ENCODE measurements around the gene DYNLRB1. TPM values are rescaled to one million over a fixed set of nuclear protein-coding genes. Genes with fewer than 3 reads are reported as not detected.

DYNLRB1 gene
- total and polyA plus RNA-seq, 5 experiments from 2014 or later: 60.1 to 275 (median 216) TPM

DNA sequence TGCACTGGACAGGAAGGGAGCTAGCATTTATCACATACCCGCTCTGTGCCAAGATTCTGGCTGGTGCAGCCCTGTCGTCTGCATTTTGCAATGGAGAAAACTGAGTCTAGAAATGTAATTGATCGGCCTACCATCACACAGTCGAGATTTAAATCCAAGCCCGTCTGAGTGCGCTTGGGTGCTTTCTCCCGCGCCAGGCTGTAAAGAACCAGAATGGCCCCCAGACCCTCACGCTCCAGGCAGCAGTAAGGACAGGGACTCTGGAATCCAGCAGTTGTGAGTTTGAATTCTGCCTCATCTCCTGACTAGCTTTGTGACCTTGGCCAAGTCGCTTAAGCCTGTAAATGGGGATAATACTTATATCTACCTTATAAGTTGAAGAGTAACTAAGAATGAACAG lies 10.8 kb downstream of the DYNLRB1 start:
- Mint-ChIP-seq H3K9me3 (no peaks in the 10 kb centered on the region), H3K27me3 (no peaks in the 10 kb centered on the region), H3K36me3 (peaks cover 0 to 72% (median 5%) of the 10 kb centered on the region in 3 donors), H3K4me3 (no peak overlapping the region), H3K4me1 (peaks cover 20 to 49% (median 38%) of the 10 kb centered on the region in 4 donors), H3K27ac (peak overlapping the region in 1 of 10 donors; percentile 62)
- POLR2A ChIA-PET: no interaction called here
- DNase-seq (no peak), ATAC-seq (no peak)

- peaks cover 13 to 31% (median 21%) of the 10 kb centered on the region in 4 donors for H3K4me1 Mint-ChIP-seq
- H3K27me3 Mint-ChIP-seq: no peaks in the 10 kb centered on the region
- H3K4me3 Mint-ChIP-seq: no peak overlapping the region
- no peaks in the 10 kb centered on the region for H3K9me3 Mint-ChIP-seq
- POLR2A ChIA-PET: no interaction called here
- ATAC-seq (no peak), DNase-seq (no peak)
- H3K36me3 Mint-ChIP-seq: peaks cover 0 to 67% (median 3%) of the 10 kb centered on the region in 3 donors
- peak overlapping the region in 1 of 10 donors; percentile 28 for H3K27ac Mint-ChIP-seq
Measured at GRCh38 chr20:34528921-34529297, 12.7 kb downstream of the DYNLRB1 start.

- POLR2A ChIA-PET: no interaction called here
- H3K27ac Mint-ChIP-seq: peak overlapping the region in 1 of 10 donors; percentile 4
- peaks cover 0 to 71% (median 3%) of the 10 kb centered on the region in 3 donors for H3K36me3 Mint-ChIP-seq
- no peak for DNase-seq
- ATAC-seq: no peak
- no peaks in the 10 kb centered on the region for H3K27me3 Mint-ChIP-seq
- peak overlapping the region in 1 of 10 donors; percentile 34 for H3K4me3 Mint-ChIP-seq
- H3K9me3 Mint-ChIP-seq: no peaks in the 10 kb centered on the region
- H3K4me1 Mint-ChIP-seq: peaks cover 11 to 26% (median 18%) of the 10 kb centered on the region in 4 donors
Measured at GRCh38 chr20:34529742-34530141, 13.5 kb downstream of the DYNLRB1 start.

- H3K4me1 Mint-ChIP-seq: peaks cover 11 to 24% (median 17%) of the 10 kb centered on the region in 4 donors
- no peak for ATAC-seq
- POLR2A ChIA-PET: no interaction called here
- DNase-seq: no peak
- H3K27ac Mint-ChIP-seq: peak overlapping the region in 3 of 10 donors; percentile 63 to 80 (median 63)
- H3K27me3 Mint-ChIP-seq: no peaks in the 10 kb centered on the region
- H3K36me3 Mint-ChIP-seq: peaks cover 0 to 70% (median 3%) of the 10 kb centered on the region in 3 donors
- no peak overlapping the region for H3K4me3 Mint-ChIP-seq
- no peaks in the 10 kb centered on the region for H3K9me3 Mint-ChIP-seq
Measured at GRCh38 chr20:34530342-34530741, 14.1 kb downstream of the DYNLRB1 start.

GRCh38 chr20:34531608-34532265 lies 15.5 kb downstream of the DYNLRB1 start:
- ATAC-seq (no peak), DNase-seq (no peak)
- no peaks in the 10 kb centered on the region for H3K27me3 Mint-ChIP-seq
- POLR2A ChIA-PET: interaction anchor here (1.2 kb wide), 1 partner anchor 15 kb away, joined by 5 read pairs; the partner anchor contains the start of gene DYNLRB1
- no peak overlapping the region for H3K4me3 Mint-ChIP-seq
- H3K4me1 Mint-ChIP-seq: peaks cover 7 to 21% (median 13%) of the 10 kb centered on the region in 4 donors
- H3K36me3 Mint-ChIP-seq: peaks cover 0 to 69% (median 7%) of the 10 kb centered on the region in 3 donors
- no peaks in the 10 kb centered on the region for H3K9me3 Mint-ChIP-seq
- peak overlapping the region in 6 of 10 donors; percentile 10 to 82 (median 56) for H3K27ac Mint-ChIP-seq

DNA sequence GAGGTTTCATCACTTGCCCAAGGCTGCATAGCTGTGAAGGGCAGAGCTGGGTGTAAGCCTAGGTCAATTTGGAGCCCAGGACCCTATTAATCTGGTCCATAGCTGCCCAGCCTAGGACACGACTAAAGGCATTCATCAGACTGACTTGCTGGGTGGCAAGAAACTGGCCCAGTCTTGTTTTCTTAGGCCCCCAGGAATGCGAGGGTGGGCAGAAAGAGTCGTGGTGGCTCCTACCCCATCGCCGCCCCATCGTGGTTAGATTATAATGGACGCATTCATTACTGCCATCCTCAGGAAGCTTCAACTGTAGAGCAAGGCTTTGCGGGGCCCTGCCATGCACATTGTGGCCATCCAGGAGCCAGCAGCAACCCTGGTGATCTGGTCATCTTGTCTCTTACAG lies 16.1 kb downstream of the DYNLRB1 start:
- Mint-ChIP-seq H3K4me3 (no peak overlapping the region), H3K9me3 (no peaks in the 10 kb centered on the region), H3K27me3 (no peaks in the 10 kb centered on the region), H3K27ac (no peak overlapping the region), H3K4me1 (peaks cover 7 to 21% (median 13%) of the 10 kb centered on the region in 4 donors), H3K36me3 (peaks cover 0 to 69% (median 7%) of the 10 kb centered on the region in 3 donors)
- no peak for ATAC-seq
- no peak for DNase-seq
- POLR2A ChIA-PET: no interaction called here

- POLR2A ChIA-PET: no interaction called here
- H3K27ac Mint-ChIP-seq: no peak overlapping the region
- DNase-seq: no peak
- peaks cover 0 to 69% (median 4%) of the 10 kb centered on the region in 3 donors for H3K36me3 Mint-ChIP-seq
- ATAC-seq: no peak
- no peak overlapping the region for H3K4me3 Mint-ChIP-seq
- peaks cover 7 to 21% (median 13%) of the 10 kb centered on the region in 4 donors for H3K4me1 Mint-ChIP-seq
- H3K27me3 Mint-ChIP-seq: no peaks in the 10 kb centered on the region
- H3K9me3 Mint-ChIP-seq: no peaks in the 10 kb centered on the region
Measured at GRCh38 chr20:34532756-34533155, 16.5 kb downstream of the DYNLRB1 start.

DNA sequence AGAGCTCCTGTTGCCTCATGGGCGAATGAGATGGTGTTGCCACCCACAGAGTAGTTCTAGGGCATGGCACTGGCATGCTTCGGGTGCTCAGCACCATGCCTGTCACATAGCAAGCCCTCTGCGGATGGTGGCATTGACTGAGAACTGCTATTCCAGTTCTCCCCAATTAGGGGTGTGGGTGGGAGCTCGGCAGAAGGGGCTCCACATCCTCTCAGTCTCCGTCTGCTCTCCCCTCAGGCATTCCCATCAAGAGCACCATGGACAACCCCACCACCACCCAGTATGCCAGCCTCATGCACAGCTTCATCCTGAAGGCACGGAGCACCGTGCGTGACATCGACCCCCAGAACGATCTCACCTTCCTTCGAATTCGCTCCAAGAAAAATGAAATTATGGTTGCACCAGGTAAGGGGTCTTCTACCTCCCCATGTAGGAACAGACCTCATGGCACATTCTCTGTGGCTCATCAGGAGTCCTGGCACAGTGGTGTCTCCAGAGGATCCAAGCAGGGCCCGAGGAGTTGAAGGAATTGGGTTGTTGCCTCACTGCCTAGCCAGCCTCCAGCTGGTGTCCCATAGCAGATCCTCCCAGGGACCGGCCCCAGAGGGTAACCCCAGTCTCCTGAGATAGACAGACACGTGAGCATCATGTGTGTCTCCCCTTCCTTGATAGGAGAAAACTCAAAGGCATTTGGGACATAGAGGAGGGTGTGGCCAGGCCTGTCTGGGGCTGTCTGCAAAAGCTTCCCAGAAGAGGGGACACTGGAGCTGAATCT lies 18.4 kb downstream of the DYNLRB1 start:
- Mint-ChIP-seq H3K27me3 (no peaks in the 10 kb centered on the region), H3K4me3 (no peak overlapping the region), H3K36me3 (peaks cover 0 to 66% (median 4%) of the 10 kb centered on the region in 3 donors), H3K27ac (peak overlapping the region in 3 of 10 donors; percentile 31 to 69 (median 62)), H3K4me1 (peaks cover 7 to 14% (median 12%) of the 10 kb centered on the region in 4 donors), H3K9me3 (no peaks in the 10 kb centered on the region)
- POLR2A ChIA-PET: no interaction called here
- DNase-seq (no peak), ATAC-seq (no peak)

DNA sequence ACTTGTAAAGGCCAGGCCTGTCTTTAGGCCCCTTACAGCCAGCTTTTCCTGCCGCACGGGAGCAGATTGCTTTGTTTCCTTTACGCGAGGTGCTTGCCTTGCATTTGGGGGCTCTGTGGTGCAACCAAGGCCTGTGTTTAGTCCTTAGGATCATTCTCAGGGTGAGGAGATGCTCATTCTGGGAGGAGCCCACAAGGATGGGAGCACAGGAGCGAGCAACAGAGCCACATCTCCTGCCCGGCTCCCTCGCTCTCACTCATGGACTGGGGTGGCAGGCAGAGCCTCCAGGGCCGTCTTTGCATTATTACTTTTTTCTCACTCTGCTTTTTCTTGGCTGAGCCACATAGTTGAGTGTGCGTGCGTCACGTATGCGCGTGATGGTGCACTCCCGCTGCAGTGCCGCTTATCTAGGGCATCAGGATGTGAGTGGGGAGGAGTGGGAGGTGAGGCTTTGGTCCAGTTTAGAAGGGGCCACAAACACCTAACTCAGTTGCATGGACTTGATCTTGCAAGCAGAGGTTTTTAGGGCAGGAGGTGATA lies 19.1 kb downstream of the DYNLRB1 start:
- ATAC-seq: no peak
- Mint-ChIP-seq H3K36me3 (peaks cover 0 to 63% (median 6%) of the 10 kb centered on the region in 3 donors), H3K9me3 (no peaks in the 10 kb centered on the region), H3K27ac (peak overlapping the region in 2 of 10 donors; percentile 49 to 66), H3K4me1 (peaks cover 7 to 11% (median 9%) of the 10 kb centered on the region in 4 donors), H3K4me3 (no peak overlapping the region), H3K27me3 (no peaks in the 10 kb centered on the region)
- DNase-seq: no peak
- POLR2A ChIA-PET: no interaction called here

GRCh38 chr20:34535857-34536256 lies 19.6 kb downstream of the DYNLRB1 start:
- ATAC-seq: no peak
- no peak overlapping the region for H3K4me3 Mint-ChIP-seq
- H3K4me1 Mint-ChIP-seq: peaks cover 5 to 10% (median 6%) of the 10 kb centered on the region in 4 donors
- no peak for DNase-seq
- no peaks in the 10 kb centered on the region for H3K9me3 Mint-ChIP-seq
- no peaks in the 10 kb centered on the region for H3K27me3 Mint-ChIP-seq
- POLR2A ChIA-PET: interaction anchor here (0.7 kb wide), 1 partner anchor 168 kb away, joined by 4 read pairs; the partner anchor contains the start of gene TP53INP2
- H3K36me3 Mint-ChIP-seq: peaks cover 0 to 63% (median 11%) of the 10 kb centered on the region in 3 donors
- H3K27ac Mint-ChIP-seq: peak overlapping the region in 2 of 10 donors; percentile 21 to 28

GRCh38 chr20:34536798-34537394 lies 20.7 kb downstream of the DYNLRB1 start:
- H3K4me1 Mint-ChIP-seq: peaks cover 0 to 14% (median 0%) of the 10 kb centered on the region in 4 donors
- no peak overlapping the region for H3K4me3 Mint-ChIP-seq
- peaks cover 0 to 62% (median 11%) of the 10 kb centered on the region in 3 donors for H3K36me3 Mint-ChIP-seq
- peak overlapping the region in 2 of 10 donors; percentile 25 to 44 for H3K27ac Mint-ChIP-seq
- ATAC-seq (peak; percentile 46 to 49), DNase-seq (peak in 5 of 10 donors; percentile 21 to 65 (median 25))
- POLR2A ChIA-PET: interaction anchor here (0.7 kb wide), 2 partner anchors 167 to 260 kb away, joined by 4 to 5 read pairs; partner anchors contain the start of gene TP53INP2
- H3K9me3 Mint-ChIP-seq: no peaks in the 10 kb centered on the region
- no peaks in the 10 kb centered on the region for H3K27me3 Mint-ChIP-seq

GRCh38 chr20:34537651-34538050 lies 21.4 kb downstream of the DYNLRB1 start:
- Mint-ChIP-seq H3K9me3 (no peaks in the 10 kb centered on the region), H3K4me3 (no peak overlapping the region), H3K4me1 (peaks cover 0 to 14% (median 0%) of the 10 kb centered on the region in 4 donors), H3K27me3 (no peaks in the 10 kb centered on the region), H3K27ac (peak overlapping the region in 1 of 10 donors; percentile 34), H3K36me3 (peaks cover 0 to 62% (median 11%) of the 10 kb centered on the region in 3 donors)
- POLR2A ChIA-PET: interaction anchor here (0.6 kb wide), 1 partner anchor 687 kb away, joined by 4 read pairs; no protein-coding TSS in a partner anchor
- peak in 1 of 10 donors; percentile 8 for DNase-seq
- ATAC-seq: no peak

Measured in naive thymus-derived CD8-positive, alpha-beta T cell (primary cell).